Neuron (in vitro differentiated cells): ENCODE results near the gene PER1.

Source experiments
- H2AFZ ChIP-seq: one replicate; pipeline ENCODE4 v1.6.1; 2013; ENCODE audit warnings: low read depth, mild to moderate bottlenecking, inconsistent platforms, low read length, moderate library complexity
- H3K27me3 ChIP-seq: one replicate; pipeline ENCODE4 v1.6.1; 2013; ENCODE audit warnings: low read length; ENCODE audit not compliant: insufficient read depth
- H3K36me3 ChIP-seq: one replicate; pipeline ENCODE4 v1.6.1; 2013; ENCODE audit warnings: low read length; ENCODE audit not compliant: insufficient read depth
- H3K4me1 ChIP-seq: one replicate; pipeline ENCODE4 v1.6.1; 2013; ENCODE audit warnings: low read length; ENCODE audit not compliant: insufficient read depth
- H3K4me3 ChIP-seq: 2 replicates; pipeline ENCODE4 v1.5.1; 2013; ENCODE audit warnings: mild to moderate bottlenecking, low read length, moderate library complexity
- H3K9me3 ChIP-seq: one replicate; pipeline ENCODE4 v1.6.1; 2013; ENCODE audit warnings: low read length

PER1 gene

GRCh38 chr17:8154608-8155155 is 2.5 kb upstream of the PER1 start:
- Histone ChIP-seq H3K4me1 (peaks cover 53% of the 10 kb centered on the region), H3K9me3 (no peaks in the 10 kb centered on the region), H3K36me3 (peaks cover 14% of the 10 kb centered on the region), H3K27me3 (no peaks in the 10 kb centered on the region), H2AFZ (no peak overlapping the region), H3K4me3 (peak overlapping the region; percentile 43)

- no peak overlapping the region for H2AFZ ChIP-seq
- H3K36me3 ChIP-seq: peaks cover 15% of the 10 kb centered on the region
- no peaks in the 10 kb centered on the region for H3K27me3 ChIP-seq
- H3K9me3 ChIP-seq: no peaks in the 10 kb centered on the region
- peaks cover 48% of the 10 kb centered on the region for H3K4me1 ChIP-seq
- peak overlapping the region; percentile 43 for H3K4me3 ChIP-seq
Measured at GRCh38 chr17:8153957-8154607, 1.9 kb upstream of the PER1 start.

GRCh38 chr17:8153525-8153956 is 1.3 kb upstream of the PER1 start:
- H3K4me1 ChIP-seq: peaks cover 48% of the 10 kb centered on the region
- no peaks in the 10 kb centered on the region for H3K9me3 ChIP-seq
- H3K27me3 ChIP-seq: no peaks in the 10 kb centered on the region
- peaks cover 17% of the 10 kb centered on the region for H3K36me3 ChIP-seq
- H3K4me3 ChIP-seq: peak overlapping the region; percentile 43
- no peak overlapping the region for H2AFZ ChIP-seq

GRCh38 chr17:8153031-8153451 is 837 bp upstream of the PER1 start:
- H3K4me1 ChIP-seq: peaks cover 48% of the 10 kb centered on the region
- H2AFZ ChIP-seq: no peak overlapping the region
- peak overlapping the region; percentile 83 for H3K4me3 ChIP-seq
- peaks cover 18% of the 10 kb centered on the region for H3K36me3 ChIP-seq
- H3K9me3 ChIP-seq: no peaks in the 10 kb centered on the region
- no peaks in the 10 kb centered on the region for H3K27me3 ChIP-seq

GRCh38 chr17:8151641-8152111 is 528 bp downstream of the PER1 start:
- Histone ChIP-seq H3K36me3 (peaks cover 32% of the 10 kb centered on the region), H3K9me3 (no peaks in the 10 kb centered on the region), H2AFZ (peak overlapping the region; percentile 21), H3K4me3 (peak overlapping the region; percentile 83), H3K27me3 (no peaks in the 10 kb centered on the region), H3K4me1 (peaks cover 43% of the 10 kb centered on the region)

- Histone ChIP-seq H3K27me3 (no peaks in the 10 kb centered on the region), H3K36me3 (peaks cover 36% of the 10 kb centered on the region), H3K9me3 (no peaks in the 10 kb centered on the region), H3K4me3 (peak overlapping the region; percentile 83), H2AFZ (no peak overlapping the region), H3K4me1 (peaks cover 43% of the 10 kb centered on the region)
Measured at GRCh38 chr17:8151120-8151640, 1.0 kb downstream of the PER1 start.

- Histone ChIP-seq H3K4me1 (peaks cover 37% of the 10 kb centered on the region), H2AFZ (no peak overlapping the region), H3K9me3 (no peaks in the 10 kb centered on the region), H3K36me3 (peaks cover 43% of the 10 kb centered on the region), H3K4me3 (peak overlapping the region; percentile 83), H3K27me3 (no peaks in the 10 kb centered on the region)
Measured at GRCh38 chr17:8150194-8151119, 1.7 kb downstream of the PER1 start.

GRCh38 chr17:8149419-8150193 is 2.6 kb downstream of the PER1 start:
- Histone ChIP-seq H2AFZ (no peak overlapping the region), H3K4me3 (no peak overlapping the region), H3K9me3 (no peaks in the 10 kb centered on the region), H3K27me3 (no peaks in the 10 kb centered on the region), H3K36me3 (peaks cover 50% of the 10 kb centered on the region), H3K4me1 (peaks cover 28% of the 10 kb centered on the region)

- Histone ChIP-seq H3K9me3 (no peaks in the 10 kb centered on the region), H3K4me3 (no peak overlapping the region), H2AFZ (no peak overlapping the region), H3K36me3 (peaks cover 58% of the 10 kb centered on the region), H3K27me3 (no peaks in the 10 kb centered on the region), H3K4me1 (peaks cover 18% of the 10 kb centered on the region)
Measured at GRCh38 chr17:8148560-8148959, 3.6 kb downstream of the PER1 start.

GRCh38 chr17:8147805-8148404 is 4.3 kb downstream of the PER1 start:
- peaks cover 58% of the 10 kb centered on the region for H3K36me3 ChIP-seq
- H3K9me3 ChIP-seq: no peaks in the 10 kb centered on the region
- H3K4me3 ChIP-seq: no peak overlapping the region
- H3K4me1 ChIP-seq: peaks cover 12% of the 10 kb centered on the region
- no peaks in the 10 kb centered on the region for H3K27me3 ChIP-seq
- no peak overlapping the region for H2AFZ ChIP-seq

GRCh38 chr17:8147141-8147804 is 4.9 kb downstream of the PER1 start:
- Histone ChIP-seq H3K36me3 (peaks cover 61% of the 10 kb centered on the region), H3K27me3 (no peaks in the 10 kb centered on the region), H2AFZ (no peak overlapping the region), H3K4me3 (no peak overlapping the region), H3K9me3 (no peaks in the 10 kb centered on the region), H3K4me1 (peaks cover 6% of the 10 kb centered on the region)
